ENCODE measurements around the gene RAP1A. TPM values are rescaled to one million over a fixed set of nuclear protein-coding genes. Genes with fewer than 3 reads are reported as not detected.

Gene RAP1A
- total RNA-seq, 2 donors from 2014 or later = 28.5 to 35.0 TPM

DNA sequence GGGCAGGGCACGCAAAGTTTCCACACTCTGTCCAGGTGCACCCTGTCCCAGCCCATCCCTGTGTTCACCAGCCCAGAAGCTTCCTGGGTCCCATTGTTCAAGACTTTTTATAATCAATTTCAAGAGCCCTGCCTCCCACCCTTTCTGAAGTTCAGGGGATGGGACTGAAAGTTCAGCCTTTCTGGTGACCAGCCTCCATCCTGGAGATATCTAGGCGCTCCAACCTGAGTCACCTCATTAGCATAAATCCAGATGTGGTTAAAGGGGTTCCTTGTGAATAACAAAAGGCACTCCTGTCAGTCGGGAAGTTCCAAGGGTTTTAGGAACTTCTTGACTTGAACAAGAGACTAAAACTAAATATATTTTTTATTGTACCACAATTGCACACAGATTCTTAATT is 48.4 kb upstream of the RAP1A start:
- no peaks in the 10 kb centered on the region for H3K27me3 Mint-ChIP-seq (ENCODE audit: insufficient read depth)
- H3K4me1 ChIP-seq (ENCODE audit: control insufficient read depth, insufficient read depth, low read length) = peaks cover 5% of the 10 kb centered on the region
- H3K4me3 Mint-ChIP-seq = no peak overlapping the region
- 70 to 81% methylated on average over 2 to 3 of the region's 3 CpGs for WGBS, 2 experiments (ENCODE audit: insufficient coverage in 1 of 2, insufficient read length in 1 of 2)
- no peak for DNase-seq
- H3K9me3 ChIP-seq (ENCODE audit: control insufficient read depth, low read length) = no peaks in the 10 kb centered on the region
- no peak overlapping the region for H3K27ac ChIP-seq (ENCODE audit: low read depth, low read length)
- no peaks in the 10 kb centered on the region for H3K36me3 ChIP-seq (ENCODE audit: control insufficient read depth, insufficient read depth, low read length)
- H3K4me1 Mint-ChIP-seq = peaks cover 14% of the 10 kb centered on the region
- H3K4me3 ChIP-seq (ENCODE audit: low read length) = no peak overlapping the region
- H3K9me3 Mint-ChIP-seq = no peaks in the 10 kb centered on the region
- H3K27me3 ChIP-seq (ENCODE audit: control insufficient read depth, insufficient read depth, low read length, poor library complexity, severe bottlenecking) = no peaks in the 10 kb centered on the region
- no peak for TF ChIP-seq CTCF (conservative IDR thresholded peaks at IDR 0.05)
- H3K9ac ChIP-seq (ENCODE audit: extremely low read depth, low read length, poor library complexity, severe bottlenecking) = no peak overlapping the region
- no peaks in the 10 kb centered on the region for H3K36me3 Mint-ChIP-seq (ENCODE audit: low read depth)
- H3K27ac Mint-ChIP-seq = no peak overlapping the region

DNA sequence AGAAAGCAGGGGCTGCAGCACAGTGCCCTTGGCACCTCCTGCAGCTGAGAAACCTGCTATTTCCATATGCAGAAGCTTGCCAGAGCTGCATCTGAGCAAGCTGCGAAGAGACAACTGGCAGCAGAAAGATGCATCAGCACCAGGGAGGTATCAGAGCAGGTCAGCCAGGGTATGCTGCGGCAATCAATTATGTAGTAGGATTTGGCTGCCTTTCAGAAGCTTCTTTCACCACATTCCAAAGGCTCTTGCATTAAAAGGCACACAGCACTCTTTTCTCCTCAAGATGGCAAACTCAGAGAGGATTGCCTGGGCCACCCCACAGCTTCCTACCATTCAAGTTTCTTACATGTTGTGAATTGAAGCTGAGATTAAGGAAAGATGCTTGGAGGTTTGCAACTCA is 47.6 kb upstream of the RAP1A start:
- DNase-seq = no peak
- Mint-ChIP-seq H3K9me3 (peaks cover 1% of the 10 kb centered on the region), H3K36me3 (ENCODE audit: low read depth) (no peaks in the 10 kb centered on the region), H3K27me3 (ENCODE audit: insufficient read depth) (no peaks in the 10 kb centered on the region), H3K4me1 (peaks cover 21% of the 10 kb centered on the region), H3K27ac (no peak overlapping the region), H3K4me3 (no peak overlapping the region)
- Histone ChIP-seq H3K27me3 (ENCODE audit: control insufficient read depth, insufficient read depth, low read length, poor library complexity, severe bottlenecking) (no peaks in the 10 kb centered on the region), H3K27ac (ENCODE audit: low read depth, low read length) (no peak overlapping the region), H3K4me1 (ENCODE audit: control insufficient read depth, insufficient read depth, low read length) (peaks cover 5% of the 10 kb centered on the region), H3K36me3 (ENCODE audit: control insufficient read depth, insufficient read depth, low read length) (no peaks in the 10 kb centered on the region), H3K4me3 (ENCODE audit: low read length) (no peak overlapping the region), H3K9me3 (ENCODE audit: control insufficient read depth, low read length) (no peaks in the 10 kb centered on the region), H3K9ac (ENCODE audit: extremely low read depth, low read length, poor library complexity, severe bottlenecking) (no peak overlapping the region)
- TF ChIP-seq CTCF (conservative IDR thresholded peaks at IDR 0.05) = no peak
- 50 to 78% methylated on average over 1 to 2 of the region's 2 CpGs for WGBS, 2 experiments (ENCODE audit: insufficient coverage in 1 of 2, insufficient read length in 1 of 2)

GRCh38 chr1:111576547-111576946 is 43.0 kb upstream of the RAP1A start:
- no peak overlapping the region for H3K27ac Mint-ChIP-seq
- Histone ChIP-seq H3K9me3 (ENCODE audit: control insufficient read depth, low read length) (no peaks in the 10 kb centered on the region), H3K4me1 (ENCODE audit: control insufficient read depth, insufficient read depth, low read length) (peaks cover 3% of the 10 kb centered on the region), H3K27me3 (ENCODE audit: control insufficient read depth, insufficient read depth, low read length, poor library complexity, severe bottlenecking) (no peaks in the 10 kb centered on the region), H3K4me3 (ENCODE audit: low read length) (no peak overlapping the region), H3K27ac (ENCODE audit: low read depth, low read length) (no peak overlapping the region), H3K36me3 (ENCODE audit: control insufficient read depth, insufficient read depth, low read length) (no peaks in the 10 kb centered on the region), H3K9ac (ENCODE audit: extremely low read depth, low read length, poor library complexity, severe bottlenecking) (no peak overlapping the region)
- H3K9me3 Mint-ChIP-seq = peaks cover 1% of the 10 kb centered on the region
- WGBS, 2 experiments (ENCODE audit: insufficient coverage in 1 of 2, insufficient read length in 1 of 2) = 93 to 100% methylated on average over 1 to 7 of the region's 7 CpGs
- TF ChIP-seq CTCF (conservative IDR thresholded peaks at IDR 0.05) = no peak
- no peaks in the 10 kb centered on the region for H3K27me3 Mint-ChIP-seq (ENCODE audit: insufficient read depth)
- H3K4me1 Mint-ChIP-seq = peaks cover 14% of the 10 kb centered on the region
- no peak overlapping the region for H3K4me3 Mint-ChIP-seq
- DNase-seq = no peak
- no peaks in the 10 kb centered on the region for H3K36me3 Mint-ChIP-seq (ENCODE audit: low read depth)
